Middle frontal gyrus (tissue), 1 donor: ENCODE measurements around the gene SLC16A10.
"Not testable (repeated sequence)": the region's sequence is repeated elsewhere in the genome, so short reads cannot be mapped to it uniquely, and the experiment has no call there.

Experiments
- DNase-seq: peaks from one replicate; pipeline ENCODE4 v3.0.0-alpha.2; 2015; ENCODE audit warnings: low spot score; ENCODE audit errors: extremely low spot score

SLC16A10 gene

DNA sequence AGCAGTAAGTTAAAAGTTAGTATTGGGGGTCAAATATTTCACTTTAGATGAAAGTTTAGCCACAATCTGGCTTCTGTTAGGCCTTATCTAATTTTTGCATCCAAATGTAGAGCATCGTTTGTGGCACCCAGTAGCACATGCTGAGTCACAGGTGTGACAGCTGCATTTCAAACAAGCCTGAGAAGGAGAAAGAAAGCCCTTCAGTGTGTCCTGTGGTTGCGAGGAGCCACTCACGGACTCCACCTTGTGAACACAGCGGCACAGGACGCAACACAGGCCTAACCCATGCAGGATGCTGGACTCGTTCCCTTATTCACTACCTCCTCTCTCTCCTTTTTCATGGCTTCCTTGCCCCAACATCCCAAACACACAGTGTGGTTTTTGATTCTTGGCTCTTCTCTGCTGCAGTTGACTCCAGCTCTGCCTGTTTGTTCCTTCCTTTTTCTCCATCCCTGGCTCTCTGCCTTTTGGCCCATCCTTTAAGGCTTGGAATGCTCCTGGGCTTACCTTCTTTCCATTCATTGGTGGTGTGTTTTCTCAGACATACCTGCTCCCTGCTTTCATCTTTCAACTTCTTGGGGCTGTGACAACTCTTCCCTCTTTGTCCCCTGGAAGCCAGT, 124.2 kb downstream of the SLC16A10 start:
- DNase-seq = no peak

DNA sequence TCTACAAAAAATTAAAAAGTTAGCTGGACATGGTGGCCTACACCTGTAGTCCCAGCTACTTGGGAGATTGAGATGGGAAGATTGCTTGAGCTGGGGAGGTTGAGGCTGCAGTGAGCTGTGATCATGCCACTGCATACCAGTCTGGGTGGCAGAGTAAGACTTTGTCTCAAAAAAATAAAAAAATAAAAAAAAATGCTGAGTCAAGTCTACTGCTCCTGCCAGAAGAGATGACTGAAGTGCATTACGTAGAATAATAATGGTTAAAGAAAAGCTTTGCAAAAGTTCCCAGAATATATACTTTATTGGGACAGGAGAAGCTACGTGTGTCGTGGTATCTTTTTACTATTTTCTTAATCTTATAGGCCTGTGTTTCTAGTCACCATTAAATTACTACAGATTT, 125.3 kb downstream of the SLC16A10 start:
- DNase-seq = no peak

DNA sequence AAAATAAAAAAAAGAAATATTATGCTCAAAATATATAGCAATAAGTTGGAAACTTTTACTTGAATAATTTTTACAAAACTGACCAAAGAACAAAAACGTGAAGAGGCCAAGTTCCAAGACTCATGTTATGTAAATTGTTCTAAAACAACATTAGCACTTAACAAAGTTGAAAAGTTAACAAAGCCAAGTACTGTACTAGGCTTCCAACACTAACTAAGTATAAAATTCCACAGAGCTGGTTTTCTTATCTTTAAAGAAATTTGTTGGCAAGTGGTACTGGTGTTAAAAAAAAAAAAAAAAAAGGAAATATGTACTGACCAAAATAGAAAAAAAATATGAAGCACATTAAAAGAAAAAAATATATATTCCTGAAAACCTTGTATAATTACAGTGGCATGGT, 127.8 kb downstream of the SLC16A10 start:
- no peak for DNase-seq

DNA sequence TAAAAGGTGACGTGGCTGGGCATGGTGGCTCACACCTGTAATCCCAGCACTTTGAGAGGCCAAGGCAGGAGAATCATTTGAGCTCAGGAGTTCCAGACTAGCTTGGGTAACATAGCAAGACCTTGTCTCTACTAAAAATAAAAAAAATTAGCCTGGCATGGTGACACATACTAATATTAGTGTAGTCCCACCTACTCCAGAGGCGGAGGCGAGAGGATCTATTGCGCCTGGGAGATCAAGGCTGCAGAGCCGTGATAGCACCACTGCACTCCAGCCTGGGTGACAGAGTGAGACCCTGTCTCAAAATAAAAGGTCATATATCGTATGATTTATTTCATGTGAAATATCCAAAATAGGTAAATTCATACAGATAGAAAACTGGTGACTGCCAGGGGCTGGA, 132.5 kb downstream of the SLC16A10 start:
- no peak for DNase-seq

DNA sequence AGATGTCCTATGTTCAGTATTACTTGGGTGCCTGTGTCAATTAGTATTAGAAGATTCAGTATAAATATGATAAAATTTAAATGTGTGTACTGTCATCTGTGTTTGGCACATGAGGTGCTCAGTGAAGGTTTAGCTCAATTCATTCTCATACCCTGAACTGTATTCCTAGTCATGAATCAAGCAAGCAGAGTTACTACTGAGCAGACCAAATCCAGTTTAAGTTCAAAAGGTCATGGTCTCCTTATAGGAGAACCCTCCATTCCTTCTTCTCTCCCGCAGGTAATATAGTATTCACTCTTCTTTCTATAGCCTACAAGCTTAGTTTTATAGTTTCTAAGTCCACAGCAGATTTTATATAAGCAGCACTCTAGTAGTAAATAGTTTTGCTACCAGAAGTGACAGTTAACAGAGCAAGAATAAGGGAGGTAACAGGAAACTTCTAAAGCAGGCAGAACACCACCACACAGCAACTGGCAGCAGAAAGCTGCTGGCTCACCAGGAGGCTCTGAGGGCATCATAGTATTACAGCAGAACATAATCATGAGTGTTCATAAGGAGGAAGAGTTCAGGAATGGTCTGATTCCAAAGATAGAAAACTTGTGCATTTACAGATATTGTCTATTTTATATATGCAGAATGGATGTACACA, 133.2 kb downstream of the SLC16A10 start:
- no peak for DNase-seq

DNA sequence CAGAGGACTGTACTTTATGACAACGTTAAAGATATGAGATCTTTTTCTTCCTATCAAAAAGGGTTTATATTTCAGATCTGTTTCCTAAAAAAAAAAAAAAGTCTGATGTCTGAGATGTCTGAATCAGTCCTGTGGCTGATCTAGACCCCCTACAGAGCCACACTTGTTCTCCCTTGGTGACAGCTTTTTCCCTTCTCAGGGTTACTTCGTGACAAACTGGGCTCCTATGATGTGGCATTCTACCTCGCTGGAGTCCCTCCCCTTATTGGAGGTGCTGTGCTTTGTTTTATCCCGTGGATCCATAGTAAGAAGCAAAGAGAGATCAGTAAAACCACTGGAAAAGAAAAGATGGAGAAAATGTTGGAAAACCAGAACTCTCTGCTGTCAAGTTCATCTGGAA, 134.5 kb downstream of the SLC16A10 start:
- no peak for DNase-seq

DNA sequence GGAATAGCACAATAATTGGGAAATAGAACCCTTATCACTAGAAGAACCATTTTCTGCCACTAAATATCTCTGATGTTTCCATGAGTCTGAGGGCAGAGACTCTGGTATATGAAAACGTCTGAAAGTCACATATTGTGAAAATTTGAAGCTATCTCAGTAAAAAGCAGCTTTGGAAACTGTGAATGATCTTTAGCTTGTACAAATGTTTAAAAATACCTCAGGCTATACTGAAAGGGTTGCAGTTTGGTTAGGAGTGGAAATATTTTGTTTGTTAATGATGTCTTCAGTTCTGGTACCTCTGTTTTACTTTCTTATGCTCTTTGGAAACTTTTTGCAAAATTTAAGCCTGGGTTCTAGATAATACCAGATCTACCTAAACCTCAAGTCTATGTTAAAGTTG, 135.0 kb downstream of the SLC16A10 start:
- no peak for DNase-seq

DNA sequence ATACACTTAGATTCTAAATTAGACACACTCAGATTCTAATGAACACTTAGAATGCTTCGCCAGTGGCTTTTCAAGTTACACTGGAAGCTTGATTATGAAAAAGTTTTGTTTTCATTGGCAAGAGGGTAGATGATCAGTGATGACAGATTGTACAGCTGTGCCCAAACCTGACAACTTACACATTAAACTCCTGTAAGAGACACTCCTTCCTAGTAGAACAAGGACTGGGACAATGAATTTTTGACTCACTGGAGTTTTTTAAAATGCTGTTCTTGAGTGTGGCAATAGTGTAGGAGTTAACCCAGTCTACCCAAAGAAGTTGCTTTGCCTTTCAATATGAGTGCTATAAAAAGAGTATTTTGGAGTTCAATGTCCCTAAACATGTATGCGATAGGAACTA, 140.8 kb downstream of the SLC16A10 start:
- DNase-seq = no peak

DNA sequence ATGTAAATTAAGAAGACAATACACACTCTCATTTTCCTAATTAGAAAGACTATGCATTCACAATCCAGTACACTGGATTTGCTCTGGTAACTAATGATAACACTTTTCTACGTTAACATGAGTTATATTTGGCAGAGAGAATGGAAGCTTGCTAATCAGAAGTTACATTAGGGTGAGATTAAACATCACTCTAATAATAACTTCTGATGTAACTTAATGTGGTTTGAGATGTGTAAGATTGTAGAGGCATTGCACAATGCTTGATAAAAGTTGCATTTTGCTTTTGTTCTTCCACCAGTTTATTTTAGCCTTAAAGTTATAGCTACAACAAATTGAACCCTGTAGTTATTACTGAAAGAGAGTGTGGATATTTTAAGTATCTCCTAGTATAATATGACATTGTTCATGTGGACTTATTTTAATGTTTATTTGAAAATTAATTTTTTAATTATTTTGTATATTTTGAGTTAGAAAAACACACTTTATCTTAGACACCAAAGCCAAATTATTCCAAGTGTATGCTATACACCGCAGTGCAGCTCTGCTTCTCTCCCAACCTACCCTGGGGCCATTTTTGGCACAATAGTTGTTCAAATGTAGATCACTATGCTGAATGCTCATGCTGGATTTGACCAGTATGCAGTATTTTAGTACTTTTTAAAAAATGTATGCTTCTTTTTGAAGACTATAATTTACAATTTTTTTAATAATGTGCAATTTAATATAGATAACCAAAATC, 143.2 kb downstream of the SLC16A10 start:
- DNase-seq = no peak

DNA sequence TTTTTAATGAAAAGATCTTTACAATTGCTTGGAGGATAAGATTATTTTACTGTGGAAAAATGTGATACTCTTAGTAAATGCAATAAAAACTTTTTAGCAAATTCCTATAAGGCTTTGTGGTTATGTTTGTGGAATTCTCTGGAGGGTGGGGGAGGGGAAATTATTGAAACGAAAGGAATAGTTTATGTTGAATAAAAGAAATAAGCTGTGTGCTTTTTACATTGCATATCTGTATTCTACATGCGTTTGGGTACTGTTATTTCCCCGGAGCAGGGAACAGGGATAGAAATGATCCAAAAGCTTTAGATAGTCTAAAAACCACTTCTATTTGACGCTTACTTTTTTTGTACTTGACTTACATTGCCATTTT, 143.8 kb downstream of the SLC16A10 start:
- no peak for DNase-seq

DNA sequence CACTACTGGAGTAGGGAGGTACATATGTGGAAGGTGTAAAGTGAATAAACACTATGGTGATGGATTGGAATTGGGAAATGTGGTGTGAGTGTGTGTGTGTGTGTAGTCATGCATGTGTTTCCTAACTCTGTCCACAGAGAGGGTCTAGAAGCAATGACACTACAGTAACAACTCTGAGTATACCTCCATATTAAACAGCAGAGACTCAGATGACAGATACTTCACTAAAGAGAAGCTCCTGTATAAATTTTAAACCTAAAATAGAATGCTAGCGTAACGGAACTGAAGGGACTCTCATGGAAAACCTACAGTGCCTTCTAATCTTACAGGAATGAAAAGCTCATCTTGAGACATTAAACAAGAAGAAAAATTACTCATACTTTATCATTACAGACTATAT, 150.5 kb downstream of the SLC16A10 start:
- no peak for DNase-seq

DNA sequence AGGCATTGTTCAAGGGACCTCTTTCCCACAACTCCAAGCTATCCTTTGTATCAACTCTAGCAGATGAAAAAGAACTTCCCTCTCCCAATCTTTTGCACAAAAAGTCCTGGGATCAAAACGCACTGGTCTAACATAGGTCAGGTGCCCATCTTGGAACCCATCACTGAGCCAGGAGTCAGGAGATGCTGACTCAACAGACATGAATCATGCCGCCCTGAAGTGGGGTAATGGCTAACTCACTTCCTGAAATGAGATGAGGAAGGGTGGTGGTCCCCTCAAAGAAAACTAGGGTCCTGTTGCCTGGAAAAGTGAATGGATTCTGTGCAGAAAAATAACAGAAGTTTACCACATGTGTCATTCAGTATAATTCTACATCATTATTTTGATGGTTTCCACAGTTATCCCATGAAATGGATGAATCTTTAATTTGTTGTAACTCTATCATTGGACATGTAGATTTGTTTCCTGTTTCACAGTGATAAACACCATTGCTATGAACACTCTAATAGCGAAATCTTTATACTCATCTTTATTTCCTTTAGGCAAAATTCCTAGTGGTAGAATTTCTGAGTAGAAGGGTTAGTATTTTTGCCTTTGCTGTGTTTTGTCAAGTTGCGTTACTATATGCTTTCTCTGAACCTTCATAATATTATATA, 151.3 kb downstream of the SLC16A10 start:
- no peak for DNase-seq

DNA sequence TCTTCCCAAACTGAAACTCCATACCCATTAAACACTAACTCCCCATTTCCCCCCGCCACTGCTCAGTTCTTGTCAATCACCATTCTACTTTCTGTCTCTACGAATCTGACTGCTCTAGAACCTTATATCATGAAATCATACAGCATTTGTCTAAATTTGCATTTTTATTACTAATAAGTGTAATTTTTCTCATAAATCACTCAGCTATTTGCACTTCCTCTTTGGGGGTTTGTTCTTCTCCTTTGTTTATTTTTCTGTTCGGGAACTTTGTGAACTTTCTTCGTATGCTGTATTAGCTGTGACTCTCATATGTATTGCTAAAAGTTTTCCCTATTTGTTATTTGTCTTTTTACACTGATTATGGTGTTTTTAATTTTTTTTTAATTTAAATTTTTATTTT, 152.2 kb downstream of the SLC16A10 start:
- DNase-seq = no peak

DNA sequence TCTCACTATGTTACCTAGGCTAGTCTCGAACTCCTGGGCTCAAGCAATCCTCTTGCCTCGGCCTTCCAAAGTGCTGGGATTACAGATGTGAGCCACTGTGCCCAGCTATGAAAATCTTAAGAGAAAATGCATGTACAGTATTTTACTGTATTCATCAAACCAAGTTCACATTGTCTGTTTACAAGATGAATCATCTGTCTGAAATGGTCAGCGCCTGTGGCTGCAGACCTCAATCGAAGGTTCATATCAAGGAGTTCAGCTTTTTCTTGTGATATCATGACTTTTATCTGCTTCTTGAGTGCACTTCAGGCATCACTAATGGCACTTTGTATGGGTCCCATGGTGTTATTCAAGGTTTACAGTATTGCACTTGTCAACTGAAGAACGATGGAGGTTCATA, 155.1 kb downstream of the SLC16A10 start:
- no peak for DNase-seq

DNA sequence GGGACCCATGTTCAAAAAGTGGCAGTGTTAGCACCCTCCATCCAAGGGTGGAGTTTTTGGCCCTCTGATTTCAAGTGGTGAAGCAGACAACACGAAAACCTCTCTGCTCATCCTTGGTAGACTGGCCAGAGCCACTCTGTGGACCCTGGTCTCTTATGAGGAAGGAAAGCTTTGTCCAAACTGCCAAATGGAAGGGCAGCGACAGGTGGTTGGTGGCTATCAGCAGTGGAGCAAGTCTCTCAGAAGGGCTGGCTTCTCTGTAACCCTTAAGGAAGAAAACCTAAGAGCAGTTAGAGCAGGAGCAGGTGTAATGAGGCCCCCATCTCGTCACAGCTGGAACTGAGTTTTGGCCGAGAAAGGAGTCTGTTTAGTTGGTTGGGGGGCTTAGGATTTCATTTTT, 155.8 kb downstream of the SLC16A10 start:
- no peak for DNase-seq

DNA sequence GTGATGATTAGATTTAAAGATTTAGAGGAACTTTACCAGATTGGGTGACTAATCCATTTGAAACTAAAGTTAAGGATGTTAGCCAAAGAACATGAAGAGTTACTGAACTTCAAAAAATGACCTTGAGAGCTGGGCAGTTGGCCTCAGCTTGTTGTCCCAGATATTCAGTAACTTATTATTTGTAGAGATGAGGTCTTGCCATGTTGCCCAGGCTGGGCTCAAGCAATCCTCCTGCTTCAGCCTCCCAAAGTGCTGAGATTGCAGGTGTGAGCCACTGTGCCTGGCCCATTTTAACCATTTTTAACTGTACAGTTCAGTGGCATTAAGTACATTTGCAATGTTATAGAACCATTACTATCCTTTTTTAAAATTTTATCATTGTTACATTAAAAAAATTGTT, 161.5 kb downstream of the SLC16A10 start:
- DNase-seq = no peak

DNA sequence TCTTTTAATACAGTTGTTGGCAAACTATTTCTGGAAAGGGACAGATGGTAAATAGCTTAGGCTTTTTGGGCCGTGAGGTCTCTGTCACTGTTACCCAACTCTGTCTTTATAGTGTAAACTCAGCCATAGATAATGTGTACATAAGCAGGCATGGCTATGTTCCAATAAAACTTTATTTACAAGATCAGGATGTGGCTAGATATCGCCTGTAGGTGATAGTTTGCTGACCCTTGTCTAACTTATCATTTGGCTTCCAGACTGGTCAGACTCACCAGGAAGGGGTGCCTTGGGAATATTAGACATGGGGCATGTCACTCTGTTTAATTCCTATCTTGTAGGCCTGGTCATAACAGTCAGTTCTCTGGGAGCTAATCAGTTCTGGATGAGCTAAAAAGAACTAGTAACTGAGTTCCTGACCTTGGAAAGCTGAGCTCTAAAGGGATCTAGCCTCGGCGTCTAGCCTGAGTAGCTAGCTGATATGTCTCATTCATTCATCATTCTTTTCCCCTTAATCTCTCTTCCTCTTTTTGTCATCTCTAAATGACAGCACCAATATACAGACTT, 163.6 kb downstream of the SLC16A10 start:
- no peak for DNase-seq

DNA sequence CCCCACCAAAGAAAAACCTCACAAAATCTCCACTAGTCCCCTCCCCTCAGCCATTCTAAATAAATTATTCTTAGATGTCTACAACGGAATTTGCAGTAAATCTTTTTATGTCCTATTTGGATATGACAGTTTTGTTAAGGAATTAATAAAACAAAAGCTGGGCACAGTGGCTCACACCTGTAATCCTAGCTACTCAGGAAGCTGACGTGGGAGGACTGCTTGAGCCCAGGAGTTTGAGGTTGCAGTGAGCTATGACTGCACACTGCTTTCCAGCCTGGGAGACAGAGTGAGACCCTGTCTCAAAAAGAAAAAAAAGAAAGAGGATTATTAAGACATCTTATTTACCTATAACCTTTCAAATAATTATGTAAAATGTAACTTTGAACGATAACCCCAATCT, 165.4 kb downstream of the SLC16A10 start:
- DNase-seq = no peak

DNA sequence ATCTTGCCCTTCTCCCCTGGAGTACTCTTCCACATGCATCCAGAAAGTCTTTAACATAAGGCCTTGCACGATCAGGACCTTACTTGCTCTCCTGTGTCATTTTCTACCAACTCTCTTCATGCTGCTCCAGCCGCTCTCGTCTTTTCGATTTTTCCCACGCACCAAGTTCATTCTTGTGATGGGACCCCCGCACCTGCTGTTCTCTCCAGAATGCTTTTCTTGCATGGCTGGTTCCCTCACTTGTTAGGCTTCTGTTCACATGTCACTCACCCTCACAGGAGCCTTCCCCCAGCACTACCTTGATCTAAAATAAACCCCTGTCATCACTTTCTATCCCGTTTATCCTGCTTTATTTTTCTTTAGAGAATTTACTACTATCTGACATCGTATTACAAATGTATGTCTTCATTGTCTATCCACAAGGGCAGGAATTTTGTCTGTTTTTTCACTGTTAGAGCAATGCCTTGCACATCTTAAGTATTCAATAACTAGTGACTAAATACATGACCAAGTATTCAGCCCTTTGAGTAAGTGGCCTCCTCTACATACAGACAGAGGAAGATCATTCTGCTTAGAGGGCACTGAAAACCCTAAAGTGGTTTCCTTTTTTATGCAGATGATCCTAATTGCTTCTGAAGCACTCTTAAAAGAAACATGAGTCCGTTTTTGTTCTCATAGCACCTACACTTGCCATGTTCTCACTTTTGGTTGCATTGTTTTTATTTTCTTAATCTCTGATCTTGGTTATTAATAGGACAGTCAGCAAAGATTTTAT, 166.9 kb downstream of the SLC16A10 start:
- no peak for DNase-seq

DNA sequence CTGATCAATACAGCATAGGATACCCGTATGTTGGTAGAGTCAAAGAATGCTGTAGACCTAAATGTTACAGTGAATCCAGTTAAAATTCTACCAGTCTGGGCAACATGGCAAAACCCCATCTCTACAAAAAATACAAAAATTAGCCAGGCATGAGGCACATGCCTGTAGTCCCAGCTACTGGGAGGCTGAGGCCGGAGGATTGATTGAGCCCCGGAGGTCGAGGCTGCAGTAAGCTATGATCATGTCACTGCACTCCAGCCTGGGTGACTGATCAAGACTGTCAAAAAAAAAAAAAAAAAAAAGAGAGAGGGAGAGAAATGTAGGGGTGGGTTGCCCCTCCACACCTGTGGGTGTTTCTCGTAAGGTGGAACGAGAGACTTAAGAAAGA, 167.5 kb downstream of the SLC16A10 start:
- DNase-seq = no peak

DNA sequence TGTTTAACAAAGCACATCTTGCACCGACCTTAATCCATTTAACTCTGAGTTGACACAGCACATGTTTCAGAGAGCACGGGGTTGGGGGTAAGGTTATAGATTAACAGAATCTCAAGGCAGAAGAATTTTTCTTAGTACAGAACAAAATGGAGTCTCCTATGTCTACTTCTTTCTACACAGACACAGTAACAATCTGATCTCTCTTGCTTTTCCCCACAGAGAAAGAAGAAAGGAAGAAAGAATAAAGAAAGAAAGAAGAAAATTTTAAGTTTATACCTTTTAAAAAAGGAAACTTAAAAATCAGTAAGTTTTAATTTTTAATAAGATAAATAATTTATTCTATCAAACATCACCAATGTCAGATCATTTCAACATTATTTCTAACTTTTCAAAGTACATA, 168.5 kb downstream of the SLC16A10 start:
- DNase-seq = not testable (repeated sequence)
